CD4-positive, alpha-beta T cell treated with Interferon gamma for 1 hour (primary cell): Measurements from ENCODE around the gene KIAA0825.
"Not testable (repeated sequence)": the region's sequence is repeated elsewhere in the genome, so short reads cannot be mapped to it uniquely, and the experiment has no call there.

ENCODE experiments used
- DNase-seq: peaks from one replicate; pipeline ENCODE4 v3.0.0-alpha.2; 2020

Gene KIAA0825

DNA sequence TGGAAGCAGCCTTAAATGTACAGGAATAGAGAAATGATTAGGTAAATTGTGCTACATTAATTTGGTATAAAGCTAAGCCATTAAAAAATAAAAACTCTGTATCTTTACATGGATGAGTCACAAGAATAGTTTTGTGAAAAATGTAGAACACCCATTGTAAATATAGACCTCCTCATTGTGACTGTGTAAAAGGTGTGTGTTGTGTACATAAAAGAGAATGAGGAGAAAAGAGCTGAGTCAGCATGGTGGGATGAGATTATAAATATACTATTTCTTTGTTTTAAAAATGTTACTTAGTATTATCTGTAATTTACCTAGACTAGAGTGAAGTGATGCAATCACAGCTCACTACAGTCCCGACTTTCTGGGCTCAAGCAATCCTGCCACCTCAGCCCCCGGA lies 250.5 kb downstream of the KIAA0825 start:
- no peak for DNase-seq

DNA sequence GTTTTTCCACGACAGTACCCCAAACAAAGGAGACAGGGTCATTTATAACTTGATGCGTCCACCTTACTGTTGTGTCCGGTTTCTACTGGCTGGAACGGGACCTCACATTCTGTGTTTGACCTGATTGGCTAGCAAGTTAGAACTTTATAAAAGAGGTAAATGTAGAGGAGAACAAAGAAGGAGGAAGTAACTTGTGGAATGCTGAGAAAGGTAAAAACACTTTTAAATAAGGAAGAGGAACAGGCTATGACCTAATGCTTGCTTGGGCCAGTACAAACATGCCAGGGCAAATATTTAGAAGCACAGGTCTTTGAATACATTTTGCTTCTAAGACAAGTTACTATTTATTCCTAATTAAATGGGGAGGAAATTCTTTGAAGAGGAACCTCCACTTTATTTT lies 251.6 kb downstream of the KIAA0825 start:
- DNase-seq, result no peak

- no peak for DNase-seq
Observed at GRCh38 chr5:94362857-94363256, 255.5 kb downstream of the KIAA0825 start.

- DNase-seq, result no peak
Observed at GRCh38 chr5:94361832-94362796, 256.3 kb downstream of the KIAA0825 start.

GRCh38 chr5:94361161-94361560 lies 257.2 kb downstream of the KIAA0825 start:
- no peak for DNase-seq

- no peak for DNase-seq
Observed at GRCh38 chr5:94360382-94361130, 257.8 kb downstream of the KIAA0825 start.

- DNase-seq, result no peak
Observed at GRCh38 chr5:94359880-94360279, 258.5 kb downstream of the KIAA0825 start.

DNA sequence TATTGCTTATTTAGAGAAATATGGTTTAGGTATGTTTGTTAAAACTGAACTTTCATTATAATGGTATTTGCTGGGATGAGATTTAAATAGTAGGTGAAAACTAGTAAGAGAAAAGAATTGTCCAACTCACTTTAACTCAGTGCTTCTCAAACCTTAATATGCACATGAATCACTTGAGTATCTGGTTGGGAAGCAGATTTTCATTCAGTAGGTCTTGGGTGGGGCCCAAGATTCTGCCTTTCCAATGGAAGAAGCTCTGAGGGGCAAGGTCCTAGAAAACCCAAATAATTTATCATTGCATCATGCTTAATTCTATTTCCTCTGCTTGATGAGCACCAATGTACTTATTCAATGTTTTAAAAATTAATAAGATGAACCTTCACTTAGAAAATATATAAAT lies 262.6 kb downstream of the KIAA0825 start:
- no peak for DNase-seq

DNA sequence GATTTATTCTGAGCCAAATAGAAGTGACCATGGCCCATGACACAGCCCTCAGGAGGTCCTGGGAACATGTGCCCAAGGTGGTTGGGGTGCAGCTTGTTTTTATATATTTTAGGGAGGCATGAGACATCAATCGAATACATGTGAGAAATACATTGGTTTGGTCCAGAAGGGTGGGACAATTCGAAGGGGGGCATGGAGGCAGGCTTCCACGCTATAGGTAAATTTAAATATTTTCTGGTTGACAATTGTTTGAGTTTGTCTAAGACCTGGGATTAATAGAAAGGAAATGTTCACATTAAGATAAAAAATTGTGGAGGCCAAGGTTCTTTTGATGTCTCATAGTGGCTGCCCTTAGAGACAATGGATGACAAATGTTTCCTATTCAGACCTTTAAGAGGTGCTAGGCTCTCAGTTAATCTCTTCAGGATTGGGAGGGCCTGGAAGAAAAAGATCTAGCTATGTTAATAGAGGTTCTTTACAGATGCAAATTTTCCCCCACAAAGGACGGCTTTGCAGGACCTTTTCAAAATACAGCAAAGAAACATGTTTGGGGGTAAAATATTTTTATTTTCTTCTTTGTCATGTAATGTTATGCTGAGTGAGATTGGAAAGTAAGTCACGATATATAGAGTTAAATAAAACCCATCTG lies 263.4 kb downstream of the KIAA0825 start:
- not testable (repeated sequence) for DNase-seq

DNA sequence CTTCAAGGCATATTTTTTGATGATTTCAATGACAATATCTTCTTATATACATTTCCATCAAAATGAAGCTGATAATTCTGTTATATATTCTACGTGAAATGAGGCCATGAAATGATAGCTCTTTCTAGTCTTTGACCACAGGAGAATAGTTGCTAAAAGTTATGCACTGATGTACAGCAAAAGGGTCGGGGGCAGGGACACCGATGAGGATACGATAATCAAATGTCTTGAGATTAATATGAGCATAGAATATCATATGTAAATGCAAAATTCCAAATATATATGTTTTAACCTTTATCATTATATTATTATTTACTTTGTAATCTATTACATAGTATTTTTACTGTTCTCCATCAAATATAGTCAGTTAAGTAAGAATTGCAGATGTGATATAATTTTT lies 264.8 kb downstream of the KIAA0825 start:
- DNase-seq, result no peak

- no peak for DNase-seq
Observed at GRCh38 chr5:94347130-94347529, 271.3 kb downstream of the KIAA0825 start.

- no peak for DNase-seq
Observed at GRCh38 chr5:94345257-94345656, 273.1 kb downstream of the KIAA0825 start.

DNA sequence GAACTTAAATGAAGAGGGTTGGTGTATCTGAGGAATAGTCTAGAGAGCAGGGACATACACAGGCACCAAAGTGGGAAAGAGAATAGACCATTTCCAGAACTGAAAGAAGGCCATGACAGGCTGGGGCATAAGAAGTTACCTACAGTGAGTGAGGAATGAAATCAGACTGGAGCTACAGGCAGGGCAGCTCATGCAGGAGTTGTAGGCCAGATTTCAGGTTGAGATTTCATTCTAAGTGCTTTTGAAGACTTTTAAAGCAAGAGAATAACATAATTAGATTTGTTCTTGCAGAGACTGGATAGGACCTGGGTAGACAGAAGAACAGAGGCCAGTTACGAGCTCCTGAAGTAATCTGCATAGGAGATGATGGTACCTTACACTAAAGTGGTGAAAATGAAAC lies 280.8 kb downstream of the KIAA0825 start:
- DNase-seq, result no peak

GRCh38 chr5:94335936-94336335 lies 282.5 kb downstream of the KIAA0825 start:
- no peak for DNase-seq

GRCh38 chr5:94329115-94329514 lies 289.3 kb downstream of the KIAA0825 start:
- no peak for DNase-seq

GRCh38 chr5:94326586-94326985 lies 291.8 kb downstream of the KIAA0825 start:
- no peak for DNase-seq

DNA sequence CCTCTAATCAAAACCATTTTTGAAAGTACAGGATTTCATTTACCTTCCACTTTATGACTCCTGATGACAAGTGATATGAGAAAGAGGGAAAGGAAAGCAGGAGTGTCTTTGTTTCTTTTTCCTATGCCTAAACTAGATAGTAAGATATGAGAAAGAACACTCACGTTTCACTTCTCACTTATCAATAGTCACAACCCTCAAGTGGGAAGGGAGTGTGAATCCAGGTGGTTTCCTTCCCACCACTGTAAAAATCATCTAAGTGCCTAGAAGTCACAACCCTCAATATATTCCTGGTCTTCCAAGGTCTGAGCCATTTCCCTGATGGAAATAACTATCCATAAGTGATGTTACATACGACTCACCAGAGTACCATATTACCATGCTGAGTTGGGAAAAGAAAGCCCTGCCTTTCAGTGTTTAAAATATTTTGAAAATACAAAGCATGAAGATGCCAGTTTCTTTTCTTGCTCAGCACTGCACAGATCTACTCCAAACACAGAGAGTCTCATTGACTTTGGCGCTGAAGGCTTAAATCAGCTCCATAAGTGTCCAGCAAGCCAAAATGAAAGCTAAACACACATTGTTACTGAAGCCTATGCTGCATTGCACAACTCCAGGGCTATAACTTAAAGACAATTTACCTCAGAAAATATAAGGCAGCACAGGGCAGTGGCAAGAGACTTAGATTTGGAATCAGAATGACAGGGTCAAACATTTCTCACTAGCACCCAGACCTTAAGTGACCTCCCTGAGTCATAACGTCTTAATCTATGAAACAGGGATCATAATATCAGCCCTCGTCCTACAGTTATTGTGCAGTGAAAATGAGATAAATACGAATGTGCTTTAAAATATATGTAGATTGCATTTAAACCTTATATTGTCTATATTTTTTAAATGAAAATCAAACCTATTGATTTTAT lies 301.2 kb downstream of the KIAA0825 start:
- DNase-seq, result no peak

DNA sequence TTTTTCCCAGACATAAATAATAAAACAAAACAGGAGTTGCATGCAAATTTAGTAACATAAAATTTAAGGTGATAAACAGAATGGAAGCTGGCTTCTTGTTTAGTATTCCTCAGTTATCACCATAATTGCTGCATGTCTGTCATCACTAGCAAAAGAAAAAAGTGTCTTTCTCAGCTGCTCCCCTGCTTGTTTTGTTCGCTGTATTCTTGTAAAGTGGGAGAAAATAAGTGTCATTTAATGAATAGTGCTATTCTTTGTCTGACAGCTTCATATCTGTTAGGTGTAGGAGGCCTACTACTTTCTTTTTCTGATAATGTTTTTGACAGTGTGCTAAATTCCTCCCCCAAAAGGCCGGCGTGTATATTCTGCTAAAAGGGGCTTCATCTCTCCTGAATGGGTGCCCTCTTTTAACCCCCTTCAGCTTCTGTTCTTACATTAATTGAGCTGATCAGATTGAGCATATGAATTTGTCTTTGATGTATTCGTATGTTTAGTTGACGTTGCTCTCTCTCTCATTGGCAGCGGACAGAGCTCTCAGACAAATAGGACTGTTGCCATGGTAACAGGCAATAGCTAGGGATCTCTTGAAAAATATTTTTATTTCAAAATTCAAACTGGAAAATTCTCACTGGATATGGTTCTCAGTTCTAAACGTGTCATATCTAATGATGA lies 303.8 kb downstream of the KIAA0825 start:
- no peak for DNase-seq

- no peak for DNase-seq
Observed at GRCh38 chr5:94313696-94314095, 304.7 kb downstream of the KIAA0825 start.

DNA sequence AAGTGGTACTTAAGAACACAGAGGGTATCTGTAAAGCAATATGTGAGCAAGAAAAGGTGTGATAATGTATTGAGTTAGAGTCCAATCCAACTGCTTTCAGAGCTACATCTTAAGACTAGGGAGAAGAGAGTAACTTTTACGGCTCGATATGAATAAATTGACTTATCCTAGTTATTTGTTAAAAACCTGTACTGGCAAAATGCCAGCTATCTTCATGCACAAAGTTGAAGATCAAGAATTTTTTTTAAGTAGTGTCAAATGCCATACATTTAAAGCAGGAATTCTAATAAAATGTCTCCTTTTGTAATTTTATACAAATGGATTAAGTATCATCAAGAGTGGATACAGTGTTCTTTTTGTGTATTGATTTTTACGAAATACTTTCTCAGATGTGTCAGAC lies 305.2 kb downstream of the KIAA0825 start:
- no peak for DNase-seq

DNA sequence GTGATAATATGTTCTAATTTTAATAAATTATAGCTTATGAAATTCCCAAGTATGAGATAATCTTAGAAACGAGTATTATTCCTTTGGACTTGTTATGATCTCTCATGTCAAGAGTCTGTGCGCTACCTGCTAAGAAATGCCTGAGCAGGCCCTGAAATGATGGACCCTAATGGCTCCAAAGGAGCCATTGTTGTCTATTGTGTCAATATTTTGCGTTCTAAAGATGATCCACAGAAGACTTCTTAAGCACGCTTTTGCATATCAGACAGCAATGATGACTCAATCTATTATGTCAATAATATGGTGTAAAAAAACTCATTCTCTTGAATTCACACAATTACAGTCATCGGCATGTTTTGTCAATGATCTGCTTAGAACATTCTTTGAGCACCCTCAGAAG lies 306.1 kb downstream of the KIAA0825 start:
- DNase-seq, result no peak

DNA sequence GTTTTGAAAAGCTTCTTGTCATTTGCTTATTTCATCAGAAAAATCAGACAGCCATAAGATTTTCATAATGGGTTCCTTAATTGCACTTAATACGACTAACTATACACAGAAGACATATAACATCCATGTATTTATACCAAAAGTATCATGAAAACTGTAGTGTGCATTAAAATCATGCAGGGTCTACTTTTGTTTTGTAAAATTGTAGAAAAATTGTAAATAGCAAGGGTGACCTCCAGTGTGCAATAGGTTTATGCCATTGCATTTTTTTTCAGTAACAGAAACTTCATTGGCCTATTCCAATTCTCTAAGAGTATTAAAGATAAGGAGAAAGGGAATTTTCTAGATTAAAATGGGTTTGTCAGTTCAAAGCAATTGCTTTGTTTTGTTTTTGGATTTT lies 307.6 kb downstream of the KIAA0825 start:
- DNase-seq, result no peak
